ENCODE data around the gene PDE1A.

The PDE1A gene

GRCh38 chr2:182197529-182197928, 229.3 kb downstream of the PDE1A start:
- DNase-seq (ENCODE audit: low read depth) = no peak

- DNase-seq (ENCODE audit: low read depth) = no peak
Measured at GRCh38 chr2:182193291-182193690, 233.5 kb downstream of the PDE1A start.

- DNase-seq (ENCODE audit: low read depth) = no peak
Measured at GRCh38 chr2:182191061-182191460, 235.8 kb downstream of the PDE1A start.

- no peak for DNase-seq (ENCODE audit: low read depth)
Measured at GRCh38 chr2:182187130-182187529, 239.7 kb downstream of the PDE1A start.

- no peak for DNase-seq (ENCODE audit: low read depth)
Measured at GRCh38 chr2:182186132-182186735, 240.6 kb downstream of the PDE1A start.

- no peak for DNase-seq (ENCODE audit: low read depth)
Measured at GRCh38 chr2:182182436-182182835, 244.4 kb downstream of the PDE1A start.

GRCh38 chr2:182181381-182181780, 245.5 kb downstream of the PDE1A start:
- DNase-seq (ENCODE audit: low read depth) = no peak

GRCh38 chr2:182179176-182179575, 247.7 kb downstream of the PDE1A start:
- no peak for DNase-seq (ENCODE audit: low read depth)

- DNase-seq (ENCODE audit: low read depth) = no peak
Measured at GRCh38 chr2:182173944-182174622, 252.8 kb downstream of the PDE1A start.

- DNase-seq (ENCODE audit: low read depth) = no peak
Measured at GRCh38 chr2:182170341-182170740, 256.5 kb downstream of the PDE1A start.

GRCh38 chr2:182167882-182168281, 259.0 kb downstream of the PDE1A start:
- no peak for DNase-seq (ENCODE audit: low read depth)

GRCh38 chr2:182166841-182167240, 260.0 kb downstream of the PDE1A start:
- no peak for DNase-seq (ENCODE audit: low read depth)

GRCh38 chr2:182166406-182166805, 260.4 kb downstream of the PDE1A start:
- no peak for DNase-seq (ENCODE audit: low read depth)

- DNase-seq (ENCODE audit: low read depth) = no peak
Measured at GRCh38 chr2:182165202-182165601, 261.6 kb downstream of the PDE1A start.

- DNase-seq (ENCODE audit: low read depth) = no peak
Measured at GRCh38 chr2:182164686-182165085, 262.1 kb downstream of the PDE1A start.

GRCh38 chr2:182163878-182164277, 263.0 kb downstream of the PDE1A start:
- DNase-seq (ENCODE audit: low read depth) = no peak

- no peak for DNase-seq (ENCODE audit: low read depth)
Measured at GRCh38 chr2:182148344-182148743, 278.5 kb downstream of the PDE1A start.

- DNase-seq (ENCODE audit: low read depth) = no peak
Measured at GRCh38 chr2:182144776-182145165, 282.1 kb downstream of the PDE1A start.

- DNase-seq (ENCODE audit: low read depth) = no peak
Measured at GRCh38 chr2:182144041-182144775, 282.6 kb downstream of the PDE1A start.

GRCh38 chr2:182142062-182142461, 284.8 kb downstream of the PDE1A start:
- DNase-seq (ENCODE audit: low read depth) = no peak

- DNase-seq (ENCODE audit: low read depth) = no peak
Measured at GRCh38 chr2:182134201-182134600, 292.6 kb downstream of the PDE1A start.

GRCh38 chr2:182133195-182133891, 293.5 kb downstream of the PDE1A start:
- no peak for DNase-seq (ENCODE audit: low read depth)

GRCh38 chr2:182132605-182133004, 294.2 kb downstream of the PDE1A start:
- no peak for DNase-seq (ENCODE audit: low read depth)
